ENCODE data around the gene OPHN1. TPM values are rescaled to one million over a fixed set of nuclear protein-coding genes. Genes with fewer than 3 reads are reported as not detected.

The OPHN1 gene
- total RNA-seq, 1 donor from 2014 or later: 3.7 TPM

- DNase-seq (ENCODE audit: low read depth): no peak
- no peak for TF ChIP-seq CTCF (conservative IDR thresholded peaks at IDR 0.05; ENCODE audit: low read depth, low read length)
- H3K4me3 ChIP-seq (ENCODE audit: low read depth, low read length): no peak overlapping the region
These were observed 128.7 kb downstream of the OPHN1 start for GRCh38 chrX:68304602-68305001.

- DNase-seq (ENCODE audit: low read depth): no peak
- no peak overlapping the region for H3K4me3 ChIP-seq (ENCODE audit: low read depth, low read length)
- TF ChIP-seq CTCF (conservative IDR thresholded peaks at IDR 0.05; ENCODE audit: low read depth, low read length): no peak
These were observed 133.4 kb downstream of the OPHN1 start for GRCh38 chrX:68299898-68300297.

- TF ChIP-seq CTCF (conservative IDR thresholded peaks at IDR 0.05; ENCODE audit: low read depth, low read length): no peak
- DNase-seq (ENCODE audit: low read depth): peak; percentile 12
- H3K4me3 ChIP-seq (ENCODE audit: low read depth, low read length): no peak overlapping the region
These were observed 140.8 kb downstream of the OPHN1 start for GRCh38 chrX:68292471-68292870.

- no peak overlapping the region for H3K4me3 ChIP-seq (ENCODE audit: low read depth, low read length)
- no peak for TF ChIP-seq CTCF (conservative IDR thresholded peaks at IDR 0.05; ENCODE audit: low read depth, low read length)
- DNase-seq (ENCODE audit: low read depth): no peak
These were observed 145.2 kb downstream of the OPHN1 start for GRCh38 chrX:68288127-68288526.

GRCh38 chrX:68287419-68287818, 145.9 kb downstream of the OPHN1 start:
- H3K4me3 ChIP-seq (ENCODE audit: low read depth, low read length): no peak overlapping the region
- no peak for DNase-seq (ENCODE audit: low read depth)
- no peak for TF ChIP-seq CTCF (conservative IDR thresholded peaks at IDR 0.05; ENCODE audit: low read depth, low read length)

- no peak for TF ChIP-seq CTCF (conservative IDR thresholded peaks at IDR 0.05; ENCODE audit: low read depth, low read length)
- no peak for DNase-seq (ENCODE audit: low read depth)
- H3K4me3 ChIP-seq (ENCODE audit: low read depth, low read length): no peak overlapping the region
These were observed 146.3 kb downstream of the OPHN1 start for GRCh38 chrX:68286980-68287379.

GRCh38 chrX:68286076-68286475, 147.2 kb downstream of the OPHN1 start:
- TF ChIP-seq CTCF (conservative IDR thresholded peaks at IDR 0.05; ENCODE audit: low read depth, low read length): no peak
- no peak overlapping the region for H3K4me3 ChIP-seq (ENCODE audit: low read depth, low read length)
- no peak for DNase-seq (ENCODE audit: low read depth)

All from epithelial cell of proximal tubule (primary cell).